GM23338 (cell line): Measurements from ENCODE around the gene FOXP1. TPM values are rescaled to one million over a fixed set of nuclear protein-coding genes. Genes with fewer than 3 reads are reported as not detected.

Experiments
- ATAC-seq: fragments of 200-7000 bp; cut with Tn5 transposase; 3 replicates; pipeline ENCODE4 v1.9.1; 2020
- DNase-seq: peaks from one replicate; pipeline ENCODE4 v3.0.0-alpha.2; 2015; ENCODE audit warnings: low spot score
- H2AFZ ChIP-seq: fragments of 200-600 bp; sonication (generic); 2 replicates; pipeline ENCODE4 v1.8.0; 2016; ENCODE audit warnings: antibody characterized with exemption, mild to moderate bottlenecking, moderate library complexity
- H3F3A ChIP-seq: fragments of 200-600 bp; sonication (generic); replicated peaks from 2 replicates; pipeline ENCODE4 v1.8.0; 2017; ENCODE audit warnings: antibody characterized with exemption, mixed run types, low read depth
- H3K27ac ChIP-seq: fragments of 200-600 bp; sonication (generic); 2 replicates; pipeline ENCODE4 v1.6.1; 2016; ENCODE audit warnings: low read depth
- H3K27me3 ChIP-seq: fragments of 200-600 bp; sonication (generic); 2 replicates; pipeline ENCODE4 v1.8.0; 2016; ENCODE audit warnings: mild to moderate bottlenecking, mixed run types, moderate library complexity; ENCODE audit not compliant: insufficient read depth
- H3K36me3 ChIP-seq: fragments of 200-600 bp; sonication (generic); 2 replicates; pipeline ENCODE4 v1.8.0; 2016; ENCODE audit warnings: mild to moderate bottlenecking; ENCODE audit not compliant: insufficient read depth
- H3K4me1 ChIP-seq: fragments of 200-600 bp; sonication (generic); 2 replicates; pipeline ENCODE4 v1.8.0; 2016; ENCODE audit warnings: mild to moderate bottlenecking, moderate library complexity; ENCODE audit not compliant: insufficient read depth
- H3K4me2 ChIP-seq: fragments of 200-600 bp; sonication (generic); 2 replicates; pipeline ENCODE4 v1.7.1; 2017; ENCODE audit warnings: mixed run types
- H3K4me3 ChIP-seq: fragments of 200-600 bp; sonication (generic); 2 replicates; pipeline ENCODE4 v1.6.1; 2016; ENCODE audit warnings: mixed run types
- H3K79me2 ChIP-seq: fragments of 200-600 bp; sonication (generic); replicated peaks from 2 replicates; pipeline ENCODE4 v1.8.0; 2017; ENCODE audit warnings: mild to moderate bottlenecking; ENCODE audit not compliant: insufficient read depth
- H3K9me2 ChIP-seq: fragments of 200-600 bp; sonication (generic); 2 replicates; pipeline ENCODE4 v1.8.0; 2017; ENCODE audit not compliant: insufficient read depth
- H4K20me1 ChIP-seq: fragments of 200-600 bp; sonication (generic); replicated peaks from 2 replicates; pipeline ENCODE4 v1.8.0; 2017; ENCODE audit warnings: mild to moderate bottlenecking; ENCODE audit not compliant: insufficient read depth
- H3K27ac Mint-ChIP-seq: 2 replicates; pipeline ENCODE4 v1.8.0; 2020; ENCODE audit warnings: inconsistent platforms, mild to moderate bottlenecking, moderate library complexity, mixed read lengths
- H3K27me3 Mint-ChIP-seq: 3 replicates; pipeline ENCODE4 v1.8.0; 2022; ENCODE audit warnings: low read depth, mild to moderate bottlenecking, moderate library complexity, mixed read lengths, inconsistent platforms; ENCODE audit not compliant: insufficient read depth, poor library complexity
- H3K36me3 Mint-ChIP-seq: 3 replicates; pipeline ENCODE4 v1.8.0; 2021; ENCODE audit warnings: low read depth, mild to moderate bottlenecking, inconsistent platforms, moderate library complexity, mixed read lengths
- H3K4me1 Mint-ChIP-seq: 3 replicates; pipeline ENCODE4 v1.8.0; 2020; ENCODE audit warnings: mild to moderate bottlenecking, inconsistent platforms, mixed read lengths
- H3K4me3 Mint-ChIP-seq: 3 replicates; pipeline ENCODE4 v1.8.0; 2021; ENCODE audit warnings: moderate library complexity, mild to moderate bottlenecking, inconsistent platforms, mixed read lengths
- H3K9me3 Mint-ChIP-seq: 3 replicates; pipeline ENCODE4 v1.8.0; 2020; ENCODE audit warnings: moderate library complexity, mild to moderate bottlenecking, inconsistent platforms, mixed read lengths
- ETS1 ChIP-seq: IDR thresholded peaks from 2 replicates; pipeline ENCODE4 v1.6.1; 2016; ENCODE audit warnings: antibody characterized with exemption
- EZH2 ChIP-seq: fragments of 200-600 bp; sonication (generic); IDR thresholded peaks from one replicate; pipeline ENCODE4 v1.8.0; 2017; ENCODE audit warnings: antibody characterized with exemption, mild to moderate bottlenecking, low read depth; ENCODE audit not compliant: unreplicated experiment
- EZH2phosphoT487 ChIP-seq: fragments of 200-600 bp; sonication (generic); IDR thresholded peaks from one replicate; pipeline ENCODE4 v1.8.1; 2018; ENCODE audit warnings: antibody characterized with exemption; ENCODE audit not compliant: unreplicated experiment
- STAT1 ChIP-seq: IDR thresholded peaks from one replicate; pipeline ENCODE4 v1.6.1; 2016; ENCODE audit warnings: antibody characterized with exemption; ENCODE audit not compliant: unreplicated experiment
- ZNF114 ChIP-seq: fragments of 250-450 bp; sonication (Bioruptor Pico); IDR thresholded peaks from 2 replicates; pipeline ENCODE4 v1.5.0; 2020; ENCODE audit warnings: mild to moderate bottlenecking, moderate library complexity
- ZNF462 ChIP-seq: fragments of 250-450 bp; sonication (Bioruptor Pico); IDR thresholded peaks from 2 replicates; pipeline ENCODE4 v1.5.0; 2020; ENCODE audit warnings: mild to moderate bottlenecking, moderate library complexity
- polyA plus RNA-seq: library from polyadenylated mRNA; unstranded; fragments of >200 nt; fragmentation: Nextera tagmentation; extraction: Ambion mirVana; gene quantifications from 2 replicates; pipeline ENCODE4 v1.2.1, GENCODE V29; 2016
- total RNA-seq: library from RNA; depleted of rRNA; stranded (reverse); fragments of >200 nt; shearing (Covaris generic); gene quantifications from 2 replicates; pipeline ENCODE4 v1.2.3, GENCODE V29; 2014

The FOXP1 gene
- total and polyA plus RNA-seq, 2 experiments from 2014 or later: 32.9 to 35.5 TPM

- TF ChIP-seq ZNF462 (CRISPR knock-in tag): no peak
- TF ChIP-seq ETS1: no peak
- no peak for TF ChIP-seq EZH2
- TF ChIP-seq ZNF114 (CRISPR knock-in tag): no peak
- TF ChIP-seq EZH2phosphoT487: no peak
Measured at GRCh38 chr3:71102111-71102983, 481.2 kb downstream of the FOXP1 start (continued).

DNA sequence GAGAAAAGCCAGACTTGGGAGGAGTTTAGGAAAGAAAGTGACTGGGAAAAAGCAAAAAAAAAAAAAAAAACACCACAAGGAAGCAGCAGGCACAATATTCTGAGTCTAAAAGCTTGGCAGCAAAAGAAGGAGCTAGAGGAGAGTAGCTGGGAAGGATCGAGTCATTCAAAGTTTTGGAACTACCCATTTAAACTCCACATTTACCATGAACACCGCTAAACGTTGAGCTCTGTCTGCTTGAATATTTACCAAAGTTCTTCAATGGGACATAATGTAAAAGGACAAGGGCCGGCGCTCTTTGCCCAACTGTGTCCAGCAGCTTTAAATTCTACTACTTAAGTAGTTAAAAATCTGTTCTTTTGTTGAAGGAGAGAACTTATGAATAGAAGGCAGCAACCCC is 481.9 kb downstream of the FOXP1 start:
- no peak overlapping the region for H3K4me2 ChIP-seq
- no peak overlapping the region for H2AFZ ChIP-seq
- no peak for ATAC-seq
- H4K20me1 ChIP-seq: no peaks in the 10 kb centered on the region
- H3K27ac ChIP-seq: no peak overlapping the region
- no peaks in the 10 kb centered on the region for H3K27me3 ChIP-seq
- H3K4me3 ChIP-seq: no peak overlapping the region
- no peaks in the 10 kb centered on the region for H3K36me3 ChIP-seq
- Mint-ChIP-seq H3K27ac (no peak overlapping the region), H3K36me3 (no peaks in the 10 kb centered on the region), H3K27me3 (peaks cover 6% of the 10 kb centered on the region), H3K4me1 (peaks cover 21% of the 10 kb centered on the region), H3K9me3 (no peaks in the 10 kb centered on the region), H3K4me3 (no peak overlapping the region)
- TF ChIP-seq ZNF114 (CRISPR knock-in tag) (no peak), STAT1 (no peak)
- H3K4me1 ChIP-seq: no peaks in the 10 kb centered on the region
- H3F3A ChIP-seq: no peaks in the 10 kb centered on the region
- no peak for DNase-seq
- H3K79me2 ChIP-seq: no peaks in the 10 kb centered on the region; the same call in 1 of the 2 replicates
- no peaks in the 10 kb centered on the region for H3K9me2 ChIP-seq
